Measurements from ENCODE around the gene MLYCD. TPM values are rescaled to one million over a fixed set of nuclear protein-coding genes. Genes with fewer than 3 reads are reported as not detected.
"Not testable (repeated sequence)": the region's sequence is repeated elsewhere in the genome, so short reads cannot be mapped to it uniquely, and the experiment has no call there.

Gene MLYCD
- total RNA-seq, 1 donor from 2014 or later, result 3.1 TPM

- DNase-seq, result no peak
Observed at GRCh38 chr16:83942074-83942473, 43.2 kb downstream of the MLYCD start.

DNA sequence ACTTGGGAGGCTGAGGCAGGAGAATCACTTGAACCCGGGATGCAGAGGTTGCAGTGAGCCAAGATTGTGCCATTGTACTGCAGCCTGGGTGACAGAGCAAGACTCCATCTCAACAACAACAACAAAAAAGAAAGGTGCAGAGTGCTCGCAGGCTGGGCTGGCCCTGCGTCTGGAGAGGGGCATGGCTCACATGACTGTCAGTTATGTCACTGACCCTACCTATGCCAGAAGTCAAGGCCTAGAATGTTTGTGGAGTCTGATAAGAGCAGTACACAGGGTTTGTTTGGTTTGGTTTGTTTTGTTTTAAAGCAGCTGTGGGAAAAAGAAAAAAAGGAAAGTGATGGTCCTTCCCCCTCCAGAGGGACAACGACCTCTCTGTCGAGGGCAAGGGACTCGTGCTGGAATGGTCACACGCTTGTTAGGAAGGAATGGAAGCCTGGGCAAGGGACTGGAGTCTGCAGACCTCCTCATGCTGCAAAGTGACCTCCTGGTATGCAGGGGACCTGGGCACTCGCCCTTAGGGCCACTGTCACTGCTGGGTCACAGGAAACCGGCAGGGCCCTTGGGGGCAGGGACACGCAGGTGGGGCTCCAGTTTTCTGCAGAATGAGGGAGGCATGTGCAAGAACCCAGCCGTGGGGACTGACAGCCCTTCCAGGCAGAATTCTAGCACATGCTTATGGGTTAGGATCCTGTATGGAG, 44.0 kb downstream of the MLYCD start:
- no peak for DNase-seq

DNA sequence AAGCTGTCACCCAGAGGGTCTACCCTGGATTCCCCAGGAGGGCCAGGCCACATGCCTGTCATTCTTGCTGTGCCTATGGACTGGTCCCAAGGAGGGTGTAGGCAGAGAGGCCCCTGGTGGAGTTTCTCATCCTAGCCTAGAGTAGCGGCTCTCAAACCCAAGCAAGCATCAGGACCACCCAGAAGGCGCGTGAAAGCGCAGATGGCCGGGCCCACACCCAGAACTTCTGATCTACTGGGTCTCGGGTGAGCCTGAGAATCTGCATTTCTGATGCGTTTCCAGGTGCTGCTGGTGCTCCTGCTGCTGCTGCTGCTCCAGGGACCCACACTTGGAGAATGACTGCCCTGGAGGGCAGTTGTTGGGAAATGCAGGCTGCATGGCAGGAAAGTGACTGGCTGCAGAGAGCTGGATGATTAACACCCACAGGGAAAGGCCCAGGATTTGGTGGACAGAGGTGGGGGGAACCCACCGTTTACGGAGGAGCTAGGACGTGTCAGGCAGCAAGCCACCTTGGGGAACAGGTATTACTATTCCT, 44.7 kb downstream of the MLYCD start:
- no peak for DNase-seq

- DNase-seq, result no peak
Observed at GRCh38 chr16:83945587-83945986, 46.7 kb downstream of the MLYCD start.

GRCh38 chr16:83946154-83946780, 47.4 kb downstream of the MLYCD start:
- no peak for DNase-seq

DNA sequence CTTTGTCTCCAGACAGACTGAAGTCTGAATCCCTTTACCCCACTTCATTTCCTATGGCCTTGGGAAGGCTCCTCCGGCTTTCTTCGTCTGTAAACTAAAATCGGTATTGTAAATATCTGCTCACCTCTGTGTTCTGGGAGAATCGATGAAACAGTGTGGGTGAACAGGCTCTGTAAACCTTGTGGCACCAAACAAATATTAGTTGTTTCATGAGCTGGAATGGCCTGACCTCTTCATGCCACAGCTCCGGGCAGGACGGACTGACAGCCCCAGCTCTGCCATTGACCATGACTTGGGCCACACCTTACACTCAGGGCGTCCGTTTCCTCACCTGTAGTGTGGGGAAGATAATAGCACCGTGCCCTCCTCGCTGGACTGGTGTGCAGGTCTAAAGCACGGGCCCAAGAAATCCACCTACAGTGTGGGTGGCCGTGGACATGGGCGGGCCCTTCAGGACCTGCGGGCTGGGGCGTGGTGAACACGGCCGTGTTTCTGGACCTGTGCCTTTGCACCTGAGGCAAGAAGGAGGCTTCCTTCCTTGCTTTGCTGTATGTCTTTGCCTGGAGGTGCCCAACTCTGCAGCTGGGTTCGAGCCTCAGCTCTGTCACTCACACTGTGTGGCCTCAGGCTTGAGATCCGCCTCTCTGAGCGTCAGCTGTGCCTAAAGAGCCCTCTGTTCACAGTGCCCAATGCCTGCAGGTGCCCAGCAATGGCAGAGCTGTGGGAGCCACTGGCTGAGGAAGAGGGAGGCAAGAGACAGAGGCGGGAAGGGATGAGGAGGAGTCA, 48.1 kb downstream of the MLYCD start:
- DNase-seq, result no peak

GRCh38 chr16:83947642-83948234, 48.8 kb downstream of the MLYCD start:
- DNase-seq, result no peak

DNA sequence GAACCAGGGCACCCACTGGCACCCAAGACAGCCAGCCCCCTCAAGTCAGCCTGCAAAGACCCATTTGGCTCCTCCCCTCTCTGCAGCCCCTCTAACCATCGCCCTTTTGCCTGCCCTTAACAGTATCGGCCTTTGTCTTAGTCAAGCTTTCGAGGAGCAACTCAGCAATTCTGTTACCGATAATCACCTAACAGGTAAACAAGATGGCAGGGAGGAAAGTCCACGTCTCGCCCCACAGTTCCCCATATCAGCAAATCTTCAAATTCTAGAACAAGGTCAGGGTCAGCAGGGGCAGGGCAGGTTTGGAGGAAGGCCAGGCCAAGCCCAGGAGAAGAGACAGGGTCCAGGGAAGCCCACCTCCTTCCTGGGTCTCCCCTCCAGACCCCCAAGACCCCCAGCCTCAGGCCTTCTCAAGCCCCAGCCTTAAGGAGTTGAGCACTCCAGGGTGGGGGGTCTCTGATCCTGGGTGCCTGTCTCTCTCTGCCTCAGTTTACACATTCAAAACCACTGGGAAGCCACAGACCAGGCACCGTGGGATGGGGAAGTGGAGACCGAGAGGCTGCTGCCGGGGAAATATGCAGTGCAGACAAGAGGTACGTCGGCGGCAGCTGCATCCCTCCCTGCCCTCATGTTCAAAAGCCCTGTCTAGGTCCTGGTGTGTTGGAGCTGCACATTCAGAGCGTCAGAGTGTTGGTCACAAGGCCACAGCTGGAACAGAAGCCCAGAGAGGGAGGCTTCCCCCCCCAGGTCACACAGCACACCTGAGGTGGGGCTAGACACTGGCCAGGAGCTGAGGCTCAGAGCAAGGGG, 50.2 kb downstream of the MLYCD start:
- no peak for DNase-seq

DNA sequence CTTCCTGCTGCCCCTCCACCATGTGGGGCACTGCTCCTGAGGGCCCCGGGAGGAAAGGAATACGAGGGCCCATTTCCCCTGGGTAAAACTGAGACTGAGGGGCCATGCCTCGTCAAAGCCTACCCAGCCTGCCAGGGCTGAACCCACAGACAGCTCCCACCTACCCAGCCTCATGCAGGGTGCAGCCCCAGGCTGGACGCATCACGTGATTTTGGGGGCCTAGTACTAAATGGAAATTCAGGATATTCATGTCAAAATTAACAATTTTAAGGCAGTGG, 50.7 kb downstream of the MLYCD start:
- DNase-seq, result no peak

DNA sequence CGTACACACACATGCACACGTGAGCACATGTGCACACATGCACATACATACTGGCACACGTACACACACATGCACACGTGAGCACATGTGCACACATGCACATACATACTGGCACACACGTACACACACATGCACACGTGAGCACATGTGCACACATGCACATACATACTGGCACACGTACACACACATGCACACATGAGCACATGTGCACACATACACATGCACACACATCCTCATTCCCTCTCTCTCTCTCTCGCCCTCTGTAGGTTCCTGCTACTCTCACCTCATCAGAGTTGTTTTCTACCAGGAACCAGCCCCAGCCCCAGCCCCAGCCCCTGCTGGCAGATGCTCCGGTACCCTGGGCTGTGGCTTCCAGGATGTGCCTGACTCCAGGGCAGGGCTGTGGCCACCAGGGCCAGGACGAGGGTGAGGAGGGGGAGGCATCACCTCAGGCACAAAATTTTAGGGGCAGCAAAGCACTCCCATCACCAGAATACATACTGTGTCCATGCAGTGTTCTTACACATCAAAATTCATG, 52.0 kb downstream of the MLYCD start:
- DNase-seq, result not testable (repeated sequence)

DNA sequence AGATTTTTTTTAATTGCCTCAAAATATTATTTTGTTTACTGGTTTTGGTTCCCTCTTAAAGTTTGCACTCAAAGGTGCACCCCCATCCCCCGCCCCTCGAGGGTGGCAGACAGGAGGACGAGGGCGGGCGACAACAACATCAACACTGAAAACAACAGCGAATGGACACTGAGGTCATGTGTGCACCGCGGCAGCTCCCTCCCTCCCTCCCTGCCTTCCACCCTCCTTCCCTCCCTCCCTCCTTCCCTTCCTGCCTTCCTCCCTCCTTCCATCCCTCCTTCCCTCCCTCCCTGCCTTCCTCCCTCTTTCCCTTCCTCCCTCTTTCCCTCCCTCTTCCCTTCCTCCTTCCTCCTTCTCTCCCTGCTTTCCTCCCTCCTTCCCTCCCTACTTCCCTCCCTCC, 52.6 kb downstream of the MLYCD start:
- DNase-seq, result no peak

DNA sequence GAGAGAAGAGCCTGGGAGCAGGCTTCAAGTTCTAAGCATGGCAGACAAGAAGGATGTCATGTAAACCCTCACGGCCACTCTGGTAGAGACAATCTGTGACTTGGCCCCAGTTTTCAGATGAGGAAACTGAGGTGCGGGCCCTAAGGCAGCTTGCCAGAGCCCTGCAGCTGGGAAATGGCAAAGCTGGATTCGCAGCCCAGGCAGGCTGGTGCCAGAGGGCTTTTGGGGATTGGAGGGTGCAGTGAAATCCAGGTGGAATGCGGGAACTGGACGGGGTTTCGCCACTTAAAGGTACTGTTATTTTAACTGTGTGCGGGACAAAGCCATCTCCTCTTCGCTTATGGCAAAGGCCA, 53.6 kb downstream of the MLYCD start:
- no peak for DNase-seq

- DNase-seq, result peak; percentile 30
Observed at GRCh38 chr16:83952940-83953795, 54.3 kb downstream of the MLYCD start, which contains the start of gene OSGIN1. TSS of gene OSGIN1 (plus strand) at chr16:83953240. CDS start at chr16:83957672, 4,432 bp downstream.

DNA sequence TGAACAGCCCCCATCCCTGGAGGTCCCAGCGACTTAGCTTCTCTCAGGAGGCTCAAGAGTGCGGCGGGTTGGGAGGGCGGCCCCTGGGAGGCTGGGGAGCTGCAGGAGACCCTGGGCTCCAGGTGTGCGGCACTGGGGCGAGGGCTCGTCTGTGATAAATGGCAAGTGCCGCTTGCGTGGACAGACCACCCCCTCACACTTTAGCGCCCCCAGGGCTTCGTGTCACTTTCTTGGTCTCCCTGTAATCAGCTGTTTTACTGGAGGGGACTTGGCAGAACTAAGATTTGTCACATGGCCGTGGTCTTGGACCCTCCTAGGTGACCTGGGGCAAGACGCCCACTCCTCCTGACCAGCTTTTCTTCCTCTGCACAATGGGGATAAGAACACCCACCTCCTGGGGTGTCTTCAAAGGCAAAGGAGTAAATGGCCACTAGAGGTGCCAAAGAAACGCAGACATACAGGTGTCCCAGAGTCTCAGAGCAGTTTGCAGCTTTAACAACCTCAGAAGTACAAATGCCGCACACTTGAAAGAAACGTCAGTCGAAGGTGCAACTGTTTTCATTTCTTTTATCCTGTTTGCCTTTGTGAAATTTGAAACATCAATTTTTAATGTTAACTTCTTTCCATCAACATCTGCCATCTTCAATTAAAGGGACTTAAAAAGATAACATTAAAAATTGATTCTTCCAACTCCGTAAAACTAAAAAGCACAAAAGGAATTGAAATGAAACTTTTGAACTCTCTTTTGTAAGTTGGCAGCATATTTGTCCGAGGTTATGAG, 55.1 kb downstream of the MLYCD start:
- DNase-seq, result no peak

DNA sequence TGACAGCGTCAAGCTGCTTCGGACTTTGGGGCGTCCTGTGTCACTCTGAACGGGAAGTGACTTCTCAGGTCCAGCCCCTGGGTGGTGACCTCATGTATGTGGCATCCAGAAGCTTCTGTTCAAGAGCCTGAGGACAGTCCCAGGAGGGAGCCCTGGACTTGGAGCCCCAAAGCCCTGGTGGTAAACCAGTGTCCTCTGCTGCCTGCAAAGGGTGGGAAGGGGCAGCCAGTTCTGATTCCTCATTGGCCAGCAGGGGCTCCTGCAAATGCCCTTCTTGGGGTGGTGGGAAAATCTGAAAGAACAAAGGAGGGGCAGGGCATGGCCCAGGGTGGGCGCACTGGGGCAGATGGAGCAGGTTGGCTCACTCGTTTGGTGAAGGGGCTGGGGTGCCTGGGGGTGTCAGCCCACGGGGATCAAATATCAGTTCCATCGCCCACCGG, 55.7 kb downstream of the MLYCD start:
- DNase-seq, result no peak

DNA sequence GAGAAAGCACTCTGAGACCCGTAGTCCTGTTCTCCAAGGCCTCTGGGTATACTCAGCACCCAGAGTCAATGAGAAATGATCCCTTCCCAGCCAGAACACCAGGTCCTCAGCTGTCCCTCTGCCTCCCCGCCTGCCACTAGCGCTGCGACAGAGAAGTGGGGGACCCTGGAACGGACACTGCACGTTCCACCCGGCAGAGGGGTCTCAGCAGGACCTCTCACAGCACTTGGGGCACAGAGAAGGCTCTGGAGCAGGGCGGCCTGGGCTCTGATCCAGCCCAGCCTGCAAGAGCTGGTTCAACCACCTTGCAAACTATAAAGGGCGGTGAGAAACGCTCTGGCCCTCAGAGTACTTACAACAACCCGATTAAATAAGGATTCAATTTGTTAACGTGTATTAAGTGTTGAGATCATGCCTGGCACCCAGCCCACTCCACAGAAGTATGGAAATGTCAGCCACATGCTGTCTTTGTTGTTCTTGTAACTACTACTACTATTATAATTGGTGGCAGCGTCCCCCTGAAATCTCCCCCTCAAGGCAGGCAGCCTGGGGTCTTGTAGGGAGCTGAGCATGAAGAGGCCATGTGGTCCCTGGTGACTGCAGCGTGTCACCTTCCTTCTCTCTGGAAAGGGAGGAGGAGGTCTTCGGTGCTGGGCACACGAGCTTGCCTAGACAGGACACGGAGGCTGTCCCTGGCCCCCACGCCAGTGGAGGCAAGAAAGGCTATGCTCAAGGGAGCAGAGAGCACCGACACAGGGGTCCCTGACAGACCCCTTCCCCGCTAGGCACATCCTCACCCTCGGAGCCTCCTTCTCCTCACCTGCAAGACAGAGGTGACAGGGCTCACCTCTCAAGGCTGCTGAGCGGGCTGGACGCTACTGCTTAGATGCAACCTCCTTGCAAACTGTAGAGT, 56.6 kb downstream of the MLYCD start:
- peak; percentile 38 for DNase-seq

GRCh38 chr16:83956336-83957289, 57.7 kb downstream of the MLYCD start:
- peak; percentile 39 for DNase-seq

Data from skin of body (tissue), 2 donors.